Urinary bladder (tissue), 4 donors: ENCODE results near the gene NF2. TPM values are rescaled to one million over a fixed set of nuclear protein-coding genes. Genes with fewer than 3 reads are reported as not detected.
"Not testable (repeated sequence)": the region's sequence is repeated elsewhere in the genome, so short reads cannot be mapped to it uniquely, and the experiment has no call there.

Source experiments
- DNase-seq: peaks from one replicate; pipeline ENCODE4 v3.0.0-alpha.2; 2015; ENCODE audit errors: extremely low spot score
- H3K27ac ChIP-seq: one replicate; pipeline ENCODE4 v1.5.1; 2013; ENCODE audit warnings: low read depth, mild to moderate bottlenecking, moderate library complexity
- H3K36me3 ChIP-seq: one replicate; pipeline ENCODE4 v1.6.1; 2013; ENCODE audit warnings: mild to moderate bottlenecking, moderate library complexity; ENCODE audit not compliant: insufficient read depth
- H3K4me1 ChIP-seq: one replicate; pipeline ENCODE4 v1.6.1; 2013; ENCODE audit warnings: mild to moderate bottlenecking, moderate library complexity; ENCODE audit not compliant: insufficient read depth
- H3K4me3 ChIP-seq: one replicate; pipeline ENCODE4 v1.5.1; 2013; ENCODE audit warnings: low read depth, low read length
- WGBS: extraction: QIAGEN DNeasy Blood & Tissue Kit; methylation state at CpG from one replicate; pipeline ENCODE4 v1.1.7; 2013; 5-methylcytosine and 5-hydroxymethylcytosine counted together
- polyA plus RNA-seq: library from polyadenylated mRNA; stranded (reverse); fragments of 200-250 nt; gene quantifications from one replicate; pipeline ENCODE4 v1.2.3, GENCODE V29; 2013
- total RNA-seq: library from RNA; depleted of rRNA; stranded (reverse); fragments of >200 nt; gene quantifications from one replicate; pipeline ENCODE4 v1.2.3, GENCODE V29; 2014
- donor health status: healthy with polysubstance abuse.
- donor health status: healthy.

Gene NF2
- total RNA-seq = 28.9 TPM
- polyA plus RNA-seq = 10.2 TPM

DNA sequence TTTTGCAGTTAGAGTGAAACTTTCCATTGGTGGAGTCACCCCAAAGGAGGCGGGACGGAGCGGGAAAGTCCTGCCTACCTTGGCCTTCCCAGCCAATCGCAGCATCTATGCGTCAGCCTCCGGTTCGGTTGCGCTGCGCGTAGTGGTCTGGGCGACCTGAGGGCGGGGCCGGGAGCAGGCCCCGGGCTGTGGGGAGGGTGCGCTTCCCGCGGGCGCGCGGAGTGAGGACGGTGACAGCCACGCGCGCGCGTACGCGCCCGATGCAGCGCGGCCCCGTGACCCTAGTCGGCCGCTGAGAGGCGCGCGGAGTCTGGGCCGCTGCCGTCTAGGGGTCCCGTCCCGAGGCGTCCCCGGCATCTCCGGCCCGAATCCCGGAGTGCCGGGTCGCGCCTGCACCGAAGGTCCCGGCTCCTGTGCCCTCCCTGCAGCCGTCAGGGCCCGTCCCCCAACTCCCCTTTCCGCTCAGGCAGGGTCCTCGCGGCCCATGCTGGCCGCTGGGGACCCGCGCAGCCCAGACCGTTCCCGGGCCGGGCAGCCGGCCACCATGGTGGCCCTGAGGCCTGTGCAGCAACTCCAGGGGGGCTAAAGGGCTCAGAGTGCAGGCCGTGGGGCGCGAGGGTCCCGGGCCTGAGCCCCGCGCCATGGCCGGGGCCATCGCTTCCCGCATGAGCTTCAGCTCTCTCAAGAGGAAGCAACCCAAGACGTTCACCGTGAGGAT is at the start of gene NF2:
Gene NF2, plus strand, starts transcription at position 276 of the 718 bp plus-strand sequence. Its CDS starts 366 bp downstream, at position 642.
- H3K4me1 ChIP-seq = no peaks in the 10 kb centered on the region
- peak within 1 kb of the TSS; percentile 94 for H3K27ac ChIP-seq
- peak within 1 kb of the TSS; percentile 95 for H3K4me3 ChIP-seq
- no peaks in the 10 kb centered on the region for H3K36me3 ChIP-seq
- DNase-seq = peak; percentile 98
- under 1% methylated on average over 74 of the region's 74 CpGs for WGBS

DNA sequence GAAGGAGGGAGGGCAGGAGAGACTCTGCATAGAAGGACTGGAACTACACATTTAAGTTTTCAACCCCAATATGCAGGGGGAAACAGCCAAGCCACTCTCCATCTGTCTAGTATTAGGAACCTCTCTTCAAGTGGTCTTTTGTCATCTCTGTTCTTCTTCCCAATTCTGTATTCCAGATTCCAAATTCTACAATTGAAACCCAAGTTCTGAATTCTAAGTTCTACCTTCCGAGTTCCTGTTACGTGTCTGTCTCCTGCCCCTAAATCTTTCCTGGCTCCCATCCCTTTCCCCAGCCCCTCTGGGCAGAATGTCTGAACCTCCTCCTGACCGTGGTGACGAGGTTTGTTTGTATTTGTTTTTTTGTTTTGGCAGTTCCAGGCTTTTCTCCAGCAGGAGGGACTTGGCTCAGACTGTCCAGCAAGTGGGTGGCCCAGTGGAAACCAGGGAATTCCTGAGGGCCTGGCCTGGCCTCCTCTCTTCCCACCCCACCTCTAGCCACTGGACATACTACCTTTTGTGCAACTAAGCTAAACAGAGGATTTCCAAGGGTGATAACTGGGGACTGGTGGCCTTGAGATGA is 48.3 kb upstream of the NF2 start:
- DNase-seq = peak; percentile 20
- H3K4me1 ChIP-seq = no peaks in the 10 kb centered on the region
- H3K4me3 ChIP-seq = no peak overlapping the region
- WGBS = 50% methylated on average over 4 of the region's 4 CpGs
- H3K36me3 ChIP-seq = no peaks in the 10 kb centered on the region
- no peak overlapping the region for H3K27ac ChIP-seq

DNA sequence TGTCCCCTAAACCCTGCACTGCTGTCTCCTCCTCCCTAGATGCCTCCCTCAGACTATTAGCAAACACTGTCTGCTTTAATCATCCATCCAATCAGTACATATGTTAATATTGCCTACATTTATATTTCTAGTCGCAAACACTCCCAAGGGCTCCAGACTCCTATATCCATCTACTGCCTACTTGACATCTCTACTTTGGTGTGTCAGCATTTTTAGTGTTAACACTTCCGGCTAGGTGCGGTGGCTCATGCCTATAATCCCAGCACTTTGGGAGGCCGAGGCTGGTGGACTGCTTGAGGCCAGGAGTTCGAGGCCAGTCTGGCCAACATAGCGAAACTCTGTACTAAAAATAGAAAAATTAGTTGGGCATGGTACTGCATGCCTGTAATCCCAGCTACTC is 44.4 kb upstream of the NF2 start:
- Histone ChIP-seq H3K4me3 (no peak overlapping the region), H3K4me1 (no peaks in the 10 kb centered on the region), H3K27ac (no peak overlapping the region), H3K36me3 (no peaks in the 10 kb centered on the region)
- 93% methylated on average over 6 of the region's 6 CpGs for WGBS
- DNase-seq = no peak

DNA sequence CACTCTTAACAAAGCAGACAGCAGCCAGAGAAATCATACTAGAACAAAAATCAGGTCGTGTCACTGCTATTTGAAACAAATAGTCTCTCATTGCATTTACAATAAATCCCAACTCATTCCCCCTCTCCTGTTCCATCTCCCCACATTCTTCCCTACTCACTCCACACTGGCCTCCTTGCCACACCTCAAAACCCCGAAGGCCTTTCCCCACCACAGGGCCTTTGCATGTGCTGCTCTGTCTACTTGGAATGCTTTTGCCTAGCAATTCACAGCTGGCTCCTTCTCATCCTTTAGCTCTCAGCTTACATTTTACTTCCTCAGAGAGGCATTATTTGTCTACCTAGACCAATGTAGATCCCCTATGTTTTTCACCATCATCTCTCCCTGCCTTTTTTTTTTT is 43.6 kb upstream of the NF2 start:
- Histone ChIP-seq H3K36me3 (no peaks in the 10 kb centered on the region), H3K27ac (no peak overlapping the region), H3K4me3 (no peak overlapping the region), H3K4me1 (no peaks in the 10 kb centered on the region)
- WGBS = 94% methylated on average over 2 of the region's 2 CpGs
- DNase-seq = no peak

DNA sequence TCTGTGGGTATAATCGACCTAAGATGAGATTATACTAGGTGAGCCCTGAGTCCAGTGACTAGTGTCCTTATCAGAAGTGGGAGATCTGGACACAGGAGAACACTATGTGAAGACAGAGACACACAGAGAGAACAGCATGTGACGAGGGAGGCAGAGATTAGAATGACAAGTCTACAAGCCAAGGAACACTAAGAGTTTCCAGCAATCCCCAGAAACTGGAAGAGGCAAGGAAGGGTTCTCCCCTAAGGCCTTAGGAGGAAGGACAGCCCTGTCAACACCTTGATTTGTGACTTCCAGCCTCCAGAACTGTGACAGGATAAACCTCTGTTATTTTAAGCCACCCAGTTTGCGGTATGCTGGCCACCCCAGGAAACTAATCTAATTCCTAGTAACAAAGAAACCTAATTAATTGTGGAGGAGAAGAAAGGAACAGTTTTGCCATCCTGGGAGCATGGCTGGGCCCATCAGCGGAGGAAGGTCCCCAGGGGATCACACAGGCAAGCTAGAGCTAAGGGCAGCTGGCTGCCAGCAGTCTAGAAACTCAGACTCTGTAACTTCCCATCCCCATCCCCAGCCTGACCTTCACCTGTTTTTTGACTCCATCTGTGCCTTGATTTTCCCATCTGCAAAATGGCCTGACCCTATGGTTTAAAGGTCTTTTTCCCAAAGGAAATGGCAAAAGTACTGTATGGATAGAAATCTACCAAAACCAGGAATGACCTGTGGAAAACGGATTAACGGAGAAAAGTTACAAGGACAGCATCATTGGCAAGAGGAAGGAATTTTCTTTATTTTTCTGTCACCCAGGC is 39.6 kb upstream of the NF2 start:
- H3K4me3 ChIP-seq = no peak overlapping the region
- H3K4me1 ChIP-seq = no peaks in the 10 kb centered on the region
- H3K27ac ChIP-seq = no peak overlapping the region
- 87% methylated on average over 6 of the region's 6 CpGs for WGBS
- DNase-seq = no peak
- no peaks in the 10 kb centered on the region for H3K36me3 ChIP-seq

DNA sequence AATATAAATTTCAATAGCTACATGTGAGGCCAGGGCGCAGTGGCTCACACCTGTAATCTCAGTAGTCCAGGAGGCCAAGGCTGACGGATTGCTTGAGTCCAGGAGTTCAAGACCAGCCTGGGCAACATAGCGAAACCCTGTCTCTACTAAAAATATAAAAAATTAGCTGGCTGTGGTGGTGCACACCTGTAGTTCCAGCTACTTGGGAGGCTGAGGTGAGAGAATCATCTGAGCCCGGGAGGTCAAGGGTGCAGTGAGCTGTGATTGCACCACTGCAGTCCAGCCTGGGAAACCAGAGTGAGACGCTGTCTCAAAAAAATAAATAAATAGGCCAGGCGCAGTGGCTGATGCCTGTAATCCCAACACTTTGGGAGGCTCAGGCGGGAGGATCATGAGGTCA is 36.9 kb upstream of the NF2 start:
- not testable (repeated sequence) for H3K4me1 ChIP-seq, H3K4me3 ChIP-seq, H3K36me3 ChIP-seq, DNase-seq, H3K27ac ChIP-seq
- WGBS = 98% methylated on average over 7 of the region's 7 CpGs

DNA sequence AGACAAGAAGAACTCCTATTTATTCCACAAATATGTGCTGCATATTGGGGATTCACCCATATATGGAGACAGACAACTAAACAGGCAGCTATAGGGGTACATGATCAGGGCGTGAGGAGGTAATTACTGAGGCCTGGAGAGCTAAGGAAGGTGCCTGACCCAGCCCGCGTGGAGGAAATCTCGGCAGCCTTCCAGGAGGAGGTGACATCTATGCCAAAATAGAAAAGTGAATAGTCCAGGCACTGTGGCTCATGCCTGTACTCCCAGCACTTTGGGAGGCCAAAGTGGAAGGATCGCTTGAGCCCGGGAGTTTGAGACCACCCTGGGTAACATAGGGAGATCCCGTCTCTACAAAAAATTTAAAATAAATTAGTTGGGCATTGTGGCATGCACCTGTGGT is 36.1 kb upstream of the NF2 start:
- no peaks in the 10 kb centered on the region for H3K36me3 ChIP-seq
- 85% methylated on average over 7 of the region's 7 CpGs for WGBS
- no peaks in the 10 kb centered on the region for H3K4me1 ChIP-seq
- no peak overlapping the region for H3K4me3 ChIP-seq
- no peak for DNase-seq
- no peak overlapping the region for H3K27ac ChIP-seq

DNA sequence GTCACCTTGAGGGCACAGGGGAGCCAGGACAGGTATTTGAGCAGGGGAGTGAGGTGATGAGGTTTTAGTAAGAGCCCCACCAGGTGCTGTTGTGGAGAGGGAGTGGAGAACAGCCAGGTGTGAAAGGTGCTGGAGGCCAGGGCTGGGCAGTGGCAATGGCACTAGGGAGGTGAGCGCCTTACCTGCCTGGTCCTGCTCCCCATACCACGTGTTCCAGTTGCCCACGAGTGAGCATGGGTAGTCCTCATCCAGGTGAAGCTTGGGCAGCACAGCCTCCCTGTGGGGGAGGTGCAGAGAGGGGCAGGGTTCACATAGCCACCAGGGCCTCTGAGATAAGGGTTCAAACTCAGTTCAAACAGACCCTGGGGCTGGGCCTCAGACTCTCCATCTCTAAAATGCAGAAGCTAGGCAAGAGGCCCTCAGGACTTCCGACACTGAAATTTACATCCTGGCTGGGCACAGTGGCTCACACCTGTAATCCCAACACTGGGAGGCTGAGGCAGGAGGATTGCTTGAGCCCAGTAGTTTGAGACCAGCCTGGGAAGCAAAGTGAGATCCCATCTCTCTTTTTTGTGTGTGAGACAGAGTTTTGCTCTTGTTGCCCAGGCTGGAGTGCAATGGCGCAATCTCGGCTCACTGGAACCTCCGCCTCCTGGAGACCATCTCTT is 34.3 kb upstream of the NF2 start:
- no peak overlapping the region for H3K4me3 ChIP-seq
- WGBS = 93% methylated on average over 7 of the region's 7 CpGs
- no peaks in the 10 kb centered on the region for H3K36me3 ChIP-seq
- DNase-seq = no peak
- no peaks in the 10 kb centered on the region for H3K4me1 ChIP-seq
- H3K27ac ChIP-seq = no peak overlapping the region

DNA sequence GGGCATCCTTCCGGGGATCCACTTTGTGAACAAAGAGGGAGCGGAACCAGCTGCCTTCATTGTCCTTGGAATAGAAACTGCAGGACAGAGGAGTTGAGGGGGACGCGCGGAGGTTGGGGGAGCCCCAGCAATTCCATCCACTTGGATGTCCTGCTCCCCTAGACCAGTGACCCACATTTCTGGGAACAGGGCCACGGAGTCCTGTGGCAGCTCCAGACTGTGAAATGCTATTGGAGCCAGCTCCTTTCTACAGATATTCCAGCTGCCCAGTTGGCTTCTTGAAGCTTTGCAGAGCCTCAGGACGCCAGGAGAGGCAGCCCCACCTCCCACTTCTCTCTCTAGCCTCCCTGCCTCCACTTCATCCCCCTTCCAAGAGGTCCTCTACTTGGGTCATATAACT is 33.0 kb upstream of the NF2 start:
- DNase-seq = no peak
- no peaks in the 10 kb centered on the region for H3K36me3 ChIP-seq
- H3K27ac ChIP-seq = no peak overlapping the region
- 89% methylated on average over 7 of the region's 7 CpGs for WGBS
- no peaks in the 10 kb centered on the region for H3K4me1 ChIP-seq
- H3K4me3 ChIP-seq = no peak overlapping the region

DNA sequence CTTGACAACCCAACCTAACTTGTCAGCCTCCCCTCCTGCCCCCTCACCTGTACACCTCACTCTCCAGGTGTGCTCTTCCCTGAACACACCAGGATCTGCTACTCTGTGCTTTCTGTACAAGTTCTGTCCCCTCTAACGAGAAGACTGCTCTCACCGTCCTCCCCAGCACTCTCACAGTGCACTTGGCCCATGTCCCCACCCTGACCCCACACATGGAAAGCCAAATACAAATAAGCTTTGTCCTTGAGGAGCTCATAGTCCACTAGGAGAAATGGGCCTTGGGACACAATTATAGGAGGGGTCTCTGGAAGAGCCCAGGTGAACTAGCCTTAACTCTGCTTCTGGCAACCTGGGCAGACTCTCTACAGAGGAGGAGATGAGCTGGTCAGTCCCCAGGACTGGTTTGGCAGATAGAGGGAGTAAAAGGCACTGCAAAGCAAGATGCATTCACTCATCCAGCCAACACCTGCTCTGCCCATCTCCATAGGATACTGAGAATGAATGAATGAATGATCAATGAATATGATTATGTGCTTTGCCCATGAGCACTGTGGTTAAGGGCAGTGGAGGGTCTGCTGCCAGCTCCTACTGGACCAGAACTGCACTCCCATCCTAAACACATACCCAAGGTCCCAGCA is 32.4 kb upstream of the NF2 start:
- H3K4me3 ChIP-seq = no peak overlapping the region
- 87% methylated on average over 2 of the region's 2 CpGs for WGBS
- H3K36me3 ChIP-seq = no peaks in the 10 kb centered on the region
- no peak for DNase-seq
- H3K4me1 ChIP-seq = no peaks in the 10 kb centered on the region
- no peak overlapping the region for H3K27ac ChIP-seq

DNA sequence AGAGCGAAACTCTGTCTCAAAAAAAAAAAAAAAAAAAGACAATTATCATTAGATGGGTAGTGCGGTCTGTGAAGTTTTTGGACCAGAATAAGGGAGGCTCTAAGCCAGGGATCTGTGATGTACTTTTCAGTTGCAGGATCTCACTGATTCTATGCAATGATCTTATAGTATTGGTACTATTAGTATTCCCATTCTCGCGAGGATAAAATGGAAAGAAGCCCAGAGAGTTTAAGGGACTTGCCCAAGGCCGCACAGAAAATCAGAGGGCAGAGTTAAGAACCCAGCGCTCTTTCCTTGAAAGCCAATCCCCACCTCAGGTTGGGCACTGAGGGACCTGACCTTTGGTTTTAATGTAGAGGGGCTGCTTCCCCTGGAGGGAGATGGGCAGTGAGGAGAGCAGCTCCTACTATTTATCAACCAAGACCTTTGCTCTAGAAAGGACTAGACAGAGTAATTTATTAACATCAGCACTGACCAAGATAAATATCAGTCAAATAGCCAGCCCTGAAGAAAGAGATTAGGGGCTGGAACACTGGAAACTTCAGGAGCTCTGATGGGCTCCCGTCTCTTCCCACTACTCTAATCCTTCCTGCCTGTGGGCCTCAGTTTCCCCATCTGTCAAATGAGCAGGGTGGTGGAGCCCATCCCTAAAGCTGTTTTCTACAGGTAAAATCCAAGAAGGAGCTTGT is 28.5 kb upstream of the NF2 start:
- Histone ChIP-seq H3K36me3 (no peaks in the 10 kb centered on the region), H3K4me1 (no peaks in the 10 kb centered on the region), H3K4me3 (no peak overlapping the region), H3K27ac (no peak overlapping the region)
- WGBS = 93% methylated on average over 7 of the region's 7 CpGs
- DNase-seq = no peak

DNA sequence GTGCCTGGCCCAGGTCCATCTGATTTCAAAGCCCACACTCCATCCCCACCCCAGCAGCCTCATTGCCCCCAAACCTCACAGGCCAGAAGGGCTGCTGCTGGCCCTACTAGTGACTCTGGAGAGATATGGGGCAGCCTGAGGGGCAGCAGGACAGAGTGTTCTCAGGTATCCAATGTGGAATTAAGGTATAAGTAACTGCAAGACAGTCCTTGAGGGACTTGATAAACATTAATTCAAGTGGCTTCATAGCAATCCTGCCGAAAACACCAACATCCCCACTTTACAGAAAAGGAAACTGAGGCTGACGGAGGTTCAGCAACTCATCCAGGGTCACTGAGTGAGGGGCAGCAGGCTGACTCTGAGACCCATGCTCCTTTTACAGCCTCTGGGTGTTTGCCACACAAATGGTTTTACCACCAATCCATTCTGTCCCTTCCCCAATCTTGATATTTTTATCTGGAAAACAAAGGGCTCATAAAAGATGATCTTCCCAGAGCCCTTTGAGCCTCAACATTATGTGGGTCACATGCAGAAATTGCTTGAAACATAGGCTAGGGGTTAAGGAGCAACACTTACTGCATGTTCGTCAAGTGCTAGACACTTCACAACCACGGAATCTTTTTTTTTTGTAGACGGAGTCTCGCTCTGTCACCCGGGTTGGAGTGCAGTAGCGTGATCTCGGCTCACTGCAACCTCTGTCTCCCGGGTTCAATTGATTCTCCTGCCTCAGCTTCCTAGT is 24.8 kb upstream of the NF2 start:
- H3K4me1 ChIP-seq = no peaks in the 10 kb centered on the region
- DNase-seq = no peak
- no peaks in the 10 kb centered on the region for H3K36me3 ChIP-seq
- H3K27ac ChIP-seq = no peak overlapping the region
- H3K4me3 ChIP-seq = no peak overlapping the region
- WGBS = 83% methylated on average over 10 of the region's 10 CpGs
